B cell (primary cell): Measurements from ENCODE around the gene MOGAT3. TPM values are rescaled to one million over a fixed set of nuclear protein-coding genes. Genes with fewer than 3 reads are reported as not detected.
A peak's percentile ranks its signal among the peaks of the same experiment; 100 is the strongest.

ENCODE experiments used
- ATAC-seq: fragments of 200-7000 bp; cut with Tn5 transposase; one replicate; pipeline ENCODE4 v1.10.0; 2021; ENCODE audit warnings: low read depth, mild to moderate bottlenecking, moderate number of reproducible peaks, moderate library complexity
- CTCF ChIA-PET: fragments of 350-600 bp; sonication (Branson Sonifier 250); formaldehyde crosslinking; loops from one replicate; lab custom pipeline; 2021; ENCODE audit warnings: antibody characterized with exemption, inconsistent platforms; lab: Charles Lee
- POLR2A ChIA-PET: fragments of 350-600 bp; sonication (Branson Sonifier 250); formaldehyde crosslinking; loops from one replicate; lab custom pipeline; 2021; ENCODE audit warnings: antibody characterized with exemption; lab: Charles Lee
- DNase-seq: peaks from one replicate; pipeline ENCODE4 v3.0.0; 2013
- H2AFZ ChIP-seq: 2 replicates; pipeline ENCODE4 v1.6.1; 2012; ENCODE audit warnings: mild to moderate bottlenecking, low read depth, low read length; ENCODE audit not compliant: insufficient read depth, poor library complexity, severe bottlenecking
- H3K27ac ChIP-seq, 2 donors: 1 replicate in 1 of 2; 2 replicates in 1 of 2; pipeline ENCODE4 v1.5.1; 2012 to 2013; ENCODE audit warnings: low read length in 2 of 2, mild to moderate bottlenecking in 2 of 2, moderate library complexity in 1 of 2
- H3K27me3 ChIP-seq, 4 experiments: fragments of 200-600 bp in 1 of 4; sonication (generic) in 1 of 4; replicated peaks in 1 of 4; 1 replicate in 2 of 4; 2 replicates in 2 of 4; pipeline versions ENCODE4 v1.6.1 to v1.7.0; 2013 to 2016; ENCODE audit warnings: low read length in 3 of 4, mild to moderate bottlenecking in 2 of 4, mixed read lengths in 1 of 4, moderate library complexity in 1 of 4; ENCODE audit not compliant: insufficient read depth in 4 of 4, control insufficient read depth in 3 of 4; ENCODE audit errors: control extremely low read depth in 1 of 4
- H3K36me3 ChIP-seq, 2 experiments: replicated peaks in 1 of 2; 1 replicate in 1 of 2; 2 replicates in 1 of 2; pipeline versions ENCODE4 v1.6.1 to v1.7.1; 2013; ENCODE audit warnings: low read length in 1 of 2; ENCODE audit not compliant: insufficient read depth in 2 of 2, control insufficient read depth in 1 of 2; ENCODE audit errors: control extremely low read depth in 1 of 2, extremely low read depth in 1 of 2
- H3K4me1 ChIP-seq, 2 donors: fragments of 200-600 bp in 1 of 2; sonication (generic) in 1 of 2; 1 replicate in 1 of 2; 2 replicates in 1 of 2; pipeline versions ENCODE4 v1.5.1 to v1.6.1; 2013 to 2017; ENCODE audit warnings: low read length in 2 of 2; ENCODE audit not compliant: control insufficient read depth in 2 of 2, insufficient read depth in 2 of 2
- H3K4me2 ChIP-seq: replicated peaks from 2 replicates; pipeline ENCODE3; 2012; ENCODE audit warnings: mild to moderate bottlenecking, low read depth, low read length; ENCODE audit not compliant: poor library complexity, severe bottlenecking
- H3K4me3 ChIP-seq, 5 experiments: fragments of 200-600 bp in 1 of 5; sonication (generic) in 1 of 5; 1 replicate in 3 of 5; 2 replicates in 2 of 5; pipeline versions ENCODE4 v1.5.1 to v1.7.0; 2011 to 2016; ENCODE audit warnings: low read length in 4 of 5, mild to moderate bottlenecking in 4 of 5, low read depth in 2 of 5, control low read depth in 1 of 5, moderate library complexity in 1 of 5; ENCODE audit not compliant: insufficient read depth in 1 of 5; ENCODE audit errors: control extremely low read depth in 1 of 5, extremely low read depth in 1 of 5
- H3K79me2 ChIP-seq: fragments of 200-600 bp; sonication (generic); one replicate; pipeline ENCODE4 v1.6.0; 2016; ENCODE audit warnings: low read length; ENCODE audit not compliant: control insufficient read depth, insufficient read depth
- H3K9ac ChIP-seq: fragments of 200-600 bp; sonication (generic); 2 replicates; pipeline ENCODE4 v1.6.1; 2017; ENCODE audit warnings: mild to moderate bottlenecking, low read length, moderate library complexity
- H3K9me3 ChIP-seq, 3 donors: one replicate each; pipeline versions ENCODE4 v1.6.1 to v1.7.1; 2013; ENCODE audit warnings: low read length in 2 of 3; ENCODE audit not compliant: control insufficient read depth in 2 of 3, insufficient read depth in 1 of 3; ENCODE audit errors: control extremely low read depth in 1 of 3
- H4K20me1 ChIP-seq: 2 replicates; pipeline ENCODE4 v1.6.0; 2012; ENCODE audit warnings: mild to moderate bottlenecking, low read length; ENCODE audit not compliant: insufficient read depth, control insufficient read depth, poor library complexity, severe bottlenecking
- H3K27ac Mint-ChIP-seq: one replicate; pipeline ENCODE4 v1.8.0; 2021; ENCODE audit warnings: mixed read lengths
- H3K27me3 Mint-ChIP-seq: one replicate; pipeline ENCODE4 v1.8.0; 2021; ENCODE audit warnings: mixed read lengths
- H3K4me1 Mint-ChIP-seq: one replicate; pipeline ENCODE4 v1.8.0; 2021; ENCODE audit warnings: mixed read lengths
- H3K4me3 Mint-ChIP-seq: one replicate; pipeline ENCODE4 v1.8.0; 2021; ENCODE audit warnings: mixed read lengths
- H3K9me3 Mint-ChIP-seq: one replicate; pipeline ENCODE4 v1.8.0; 2022; ENCODE audit warnings: mixed read lengths; ENCODE audit not compliant: insufficient read depth
- CTCF ChIP-seq: fragments of 200-600 bp; IDR thresholded peaks from one replicate; pipeline ENCODE4 v1.8.0; 2022; ENCODE audit warnings: antibody characterized with exemption, mild to moderate bottlenecking
- EZH2 ChIP-seq: IDR thresholded peaks from 2 replicates; pipeline ENCODE4 v1.6.1; 2012; ENCODE audit warnings: borderline replicate concordance, low read depth, mild to moderate bottlenecking, moderate library complexity, low read length; ENCODE audit not compliant: insufficient read depth, poor library complexity, severe bottlenecking
- WGBS: methylation state at CpG from one replicate; pipeline ENCODE4 v1.1.5; 2013; ENCODE audit warnings: missing lambda C conversion rate; ENCODE audit not compliant: insufficient coverage; 5-methylcytosine and 5-hydroxymethylcytosine counted together
- intact Hi-C: fragments of 100-400 bp; cut with micrococcal nuclease; formaldehyde crosslinking; loops from one replicate; pipeline ENCODE4 v1.10.0; 2022
- polyA plus RNA-seq: library from polyadenylated mRNA; depleted of rRNA; stranded (reverse); fragments of >200 nt; gene quantifications from 2 replicates; pipeline ENCODE4 v1.2.3, GENCODE V29; 2012
- total RNA-seq, 2 donors: library from RNA; stranded (reverse); fragments of 120-200 nt in 1 of 2; gene quantifications; 1 replicate in 1 of 2; 2 replicates in 1 of 2; pipeline versions ENCODE4 v1.2.3 to v1.2.4, GENCODE V29; 2013 to 2022

MOGAT3 gene
- total and polyA plus RNA-seq, 2 donors (not counting 1 experiment from before 2014, with no cell fraction given): not detected

- Histone ChIP-seq H3K9ac (peak overlapping the region; percentile 60), H3K27me3 (peaks cover 0 to 53% (median 31%) of the 10 kb centered on the region in 4 experiments), H3K4me3 (peak overlapping the region; percentile 11 to 60 (median 50)), H2AFZ (peak overlapping the region; percentile 54), H3K4me1 (peaks cover 44 to 46% of the 10 kb centered on the region in 2 donors), H3K4me2 (peak overlapping the region; percentile 99), H4K20me1 (peaks cover 26% of the 10 kb centered on the region), H3K36me3 (peaks cover 0 to 3% of the 10 kb centered on the region in 2 experiments), H3K9me3 (peaks cover 0 to 25% (median 3%) of the 10 kb centered on the region in 3 donors), H3K27ac (no peak overlapping the region), H3K79me2 (no peaks in the 10 kb centered on the region)
- Mint-ChIP-seq H3K4me3 (peak overlapping the region; percentile 83), H3K4me1 (peaks cover 28% of the 10 kb centered on the region), H3K27me3 (peaks cover 29% of the 10 kb centered on the region), H3K9me3 (no peaks in the 10 kb centered on the region), H3K27ac (peak overlapping the region; percentile 54)
- ChIA-PET CTCF (interaction anchor here (2.3 kb wide), 1 partner anchor 19 kb away, joined by 14 read pairs; no protein-coding TSS in a partner anchor), POLR2A (no interaction called here)
- DNase-seq (peak; percentile 42), ATAC-seq (no peak)
- WGBS: 2% methylated on average over 65 of the region's 74 CpGs
- intact Hi-C loops: no loop called here
- no peak for TF ChIP-seq CTCF
- no peak for TF ChIP-seq EZH2
These were observed 38.1 kb downstream of the MOGAT3 start for GRCh38 chr7:101162551-101163278.
